IPS-18a (cell line): ENCODE results near the gene EDARADD.
"Not testable (repeated sequence)": the region's sequence is repeated elsewhere in the genome, so short reads cannot be mapped to it uniquely, and the experiment has no call there.

Experiments used
- H3K27ac ChIP-seq: one replicate; pipeline ENCODE4 v1.5.1; 2013; ENCODE audit warnings: low read length
- H3K27me3 ChIP-seq: one replicate; pipeline ENCODE4 v1.6.1; 2013; ENCODE audit warnings: mild to moderate bottlenecking, low read length; ENCODE audit not compliant: control insufficient read depth, insufficient read depth
- H3K36me3 ChIP-seq: one replicate; pipeline ENCODE4 v1.6.1; 2013; ENCODE audit warnings: low read depth, low read length; ENCODE audit not compliant: control insufficient read depth
- H3K4me1 ChIP-seq: one replicate; pipeline ENCODE4 v1.6.1; 2013; ENCODE audit warnings: low read depth, low read length; ENCODE audit not compliant: control insufficient read depth
- H3K4me3 ChIP-seq: one replicate; pipeline ENCODE4 v1.5.1; 2013; ENCODE audit warnings: low read length
- H3K9ac ChIP-seq: one replicate; pipeline ENCODE4 v1.6.1; 2013; ENCODE audit warnings: mild to moderate bottlenecking, low read length, moderate library complexity
- H3K9me3 ChIP-seq: one replicate; pipeline ENCODE4 v1.6.1; 2013; ENCODE audit warnings: low read depth, low read length; ENCODE audit not compliant: control insufficient read depth

EDARADD gene

GRCh38 chr1:236451796-236452373, 57.8 kb downstream of the EDARADD start:
- no peaks in the 10 kb centered on the region for H3K27me3 ChIP-seq
- no peak overlapping the region for H3K4me3 ChIP-seq
- no peak overlapping the region for H3K27ac ChIP-seq
- no peaks in the 10 kb centered on the region for H3K4me1 ChIP-seq
- H3K9ac ChIP-seq = no peak overlapping the region
- no peaks in the 10 kb centered on the region for H3K36me3 ChIP-seq
- no peaks in the 10 kb centered on the region for H3K9me3 ChIP-seq

- Histone ChIP-seq H3K4me1 (no peaks in the 10 kb centered on the region), H3K9me3 (no peaks in the 10 kb centered on the region), H3K9ac (no peak overlapping the region), H3K27ac (no peak overlapping the region), H3K27me3 (no peaks in the 10 kb centered on the region), H3K36me3 (no peaks in the 10 kb centered on the region), H3K4me3 (no peak overlapping the region)
Observed at GRCh38 chr1:236455243-236455642, 61.2 kb downstream of the EDARADD start.

GRCh38 chr1:236457775-236458174, 63.7 kb downstream of the EDARADD start:
- no peaks in the 10 kb centered on the region for H3K9me3 ChIP-seq
- no peaks in the 10 kb centered on the region for H3K27me3 ChIP-seq
- no peaks in the 10 kb centered on the region for H3K4me1 ChIP-seq
- H3K27ac ChIP-seq = no peak overlapping the region
- H3K4me3 ChIP-seq = no peak overlapping the region
- H3K36me3 ChIP-seq = no peaks in the 10 kb centered on the region
- H3K9ac ChIP-seq = no peak overlapping the region

GRCh38 chr1:236458996-236459395, 64.9 kb downstream of the EDARADD start:
- H3K27ac ChIP-seq = no peak overlapping the region
- H3K4me3 ChIP-seq = no peak overlapping the region
- no peaks in the 10 kb centered on the region for H3K27me3 ChIP-seq
- H3K36me3 ChIP-seq = no peaks in the 10 kb centered on the region
- H3K4me1 ChIP-seq = no peaks in the 10 kb centered on the region
- no peak overlapping the region for H3K9ac ChIP-seq
- no peaks in the 10 kb centered on the region for H3K9me3 ChIP-seq

GRCh38 chr1:236460103-236460502, 66.0 kb downstream of the EDARADD start:
- H3K4me1 ChIP-seq = no peaks in the 10 kb centered on the region
- H3K27me3 ChIP-seq = no peaks in the 10 kb centered on the region
- no peak overlapping the region for H3K4me3 ChIP-seq
- no peaks in the 10 kb centered on the region for H3K9me3 ChIP-seq
- no peak overlapping the region for H3K27ac ChIP-seq
- H3K9ac ChIP-seq = no peak overlapping the region
- no peaks in the 10 kb centered on the region for H3K36me3 ChIP-seq

- not testable (repeated sequence) for H3K27ac ChIP-seq, H3K9me3 ChIP-seq, H3K4me1 ChIP-seq, H3K36me3 ChIP-seq, H3K4me3 ChIP-seq, H3K27me3 ChIP-seq, H3K9ac ChIP-seq
Observed at GRCh38 chr1:236464197-236464596, 70.1 kb downstream of the EDARADD start.

GRCh38 chr1:236465231-236465958, 71.3 kb downstream of the EDARADD start:
- Histone ChIP-seq H3K9me3 (no peaks in the 10 kb centered on the region), H3K4me3 (no peak overlapping the region), H3K27me3 (no peaks in the 10 kb centered on the region), H3K36me3 (no peaks in the 10 kb centered on the region), H3K9ac (no peak overlapping the region), H3K27ac (no peak overlapping the region), H3K4me1 (peaks cover 3% of the 10 kb centered on the region)

- no peaks in the 10 kb centered on the region for H3K27me3 ChIP-seq
- no peaks in the 10 kb centered on the region for H3K9me3 ChIP-seq
- H3K27ac ChIP-seq = no peak overlapping the region
- no peak overlapping the region for H3K9ac ChIP-seq
- H3K4me3 ChIP-seq = no peak overlapping the region
- no peaks in the 10 kb centered on the region for H3K36me3 ChIP-seq
- peaks cover 3% of the 10 kb centered on the region for H3K4me1 ChIP-seq
Observed at GRCh38 chr1:236465959-236466303, 71.8 kb downstream of the EDARADD start.

- H3K9ac ChIP-seq = no peak overlapping the region
Observed at GRCh38 chr1:236467327-236467641, 73.2 kb downstream of the EDARADD start.

GRCh38 chr1:236468625-236469024, 74.5 kb downstream of the EDARADD start:
- Histone ChIP-seq H3K4me1 (peaks cover 20% of the 10 kb centered on the region), H3K36me3 (no peaks in the 10 kb centered on the region), H3K9ac (no peak overlapping the region), H3K27me3 (no peaks in the 10 kb centered on the region), H3K4me3 (no peak overlapping the region), H3K27ac (no peak overlapping the region), H3K9me3 (no peaks in the 10 kb centered on the region)

More at GRCh38 chr1:236467327-236467641, 73.2 kb downstream of the EDARADD start:
- Histone ChIP-seq H3K4me1 (peaks cover 12% of the 10 kb centered on the region), H3K36me3 (no peaks in the 10 kb centered on the region), H3K27ac (no peak overlapping the region), H3K9me3 (no peaks in the 10 kb centered on the region), H3K4me3 (no peak overlapping the region), H3K27me3 (no peaks in the 10 kb centered on the region)

- no peaks in the 10 kb centered on the region for H3K9me3 ChIP-seq
- peaks cover 20% of the 10 kb centered on the region for H3K4me1 ChIP-seq
- no peak overlapping the region for H3K4me3 ChIP-seq
- no peaks in the 10 kb centered on the region for H3K36me3 ChIP-seq
- no peak overlapping the region for H3K9ac ChIP-seq
- no peak overlapping the region for H3K27ac ChIP-seq
- no peaks in the 10 kb centered on the region for H3K27me3 ChIP-seq
Observed at GRCh38 chr1:236469466-236469865, 75.4 kb downstream of the EDARADD start.

GRCh38 chr1:236471096-236471495, 77.0 kb downstream of the EDARADD start:
- Histone ChIP-seq H3K4me3 (no peak overlapping the region), H3K27me3 (no peaks in the 10 kb centered on the region), H3K9ac (no peak overlapping the region), H3K9me3 (no peaks in the 10 kb centered on the region), H3K4me1 (peaks cover 20% of the 10 kb centered on the region), H3K27ac (no peak overlapping the region), H3K36me3 (no peaks in the 10 kb centered on the region)
